ENCODE data around the gene UNC80.

Gene UNC80

DNA sequence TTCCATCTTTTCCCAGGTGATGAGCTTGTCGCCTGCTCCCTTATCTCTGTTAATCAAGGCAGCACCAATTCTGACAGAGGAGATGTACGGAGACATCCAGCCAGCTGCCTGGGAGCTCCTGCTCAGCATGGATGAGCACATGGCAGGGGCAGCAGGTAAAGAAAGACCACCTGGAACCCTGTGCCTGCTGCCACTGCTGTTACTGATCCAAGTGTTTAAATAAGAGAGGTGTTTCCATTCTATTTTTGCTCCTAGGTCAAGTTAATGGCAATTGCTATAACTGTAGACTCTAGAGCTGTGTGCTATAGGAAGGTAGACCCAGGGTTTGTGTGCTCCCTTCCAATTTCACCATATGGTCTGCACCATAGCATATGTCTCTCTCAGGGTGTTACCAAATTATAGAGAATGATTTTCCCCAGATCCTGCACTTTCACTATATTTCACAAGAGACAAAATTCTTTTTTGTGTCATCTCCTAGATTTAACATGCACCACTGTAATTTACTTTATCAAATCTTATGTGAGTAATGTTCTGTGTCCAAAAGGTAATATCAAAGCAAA, 142.2 kb downstream of the UNC80 start:
- DNase-seq: no peak

DNA sequence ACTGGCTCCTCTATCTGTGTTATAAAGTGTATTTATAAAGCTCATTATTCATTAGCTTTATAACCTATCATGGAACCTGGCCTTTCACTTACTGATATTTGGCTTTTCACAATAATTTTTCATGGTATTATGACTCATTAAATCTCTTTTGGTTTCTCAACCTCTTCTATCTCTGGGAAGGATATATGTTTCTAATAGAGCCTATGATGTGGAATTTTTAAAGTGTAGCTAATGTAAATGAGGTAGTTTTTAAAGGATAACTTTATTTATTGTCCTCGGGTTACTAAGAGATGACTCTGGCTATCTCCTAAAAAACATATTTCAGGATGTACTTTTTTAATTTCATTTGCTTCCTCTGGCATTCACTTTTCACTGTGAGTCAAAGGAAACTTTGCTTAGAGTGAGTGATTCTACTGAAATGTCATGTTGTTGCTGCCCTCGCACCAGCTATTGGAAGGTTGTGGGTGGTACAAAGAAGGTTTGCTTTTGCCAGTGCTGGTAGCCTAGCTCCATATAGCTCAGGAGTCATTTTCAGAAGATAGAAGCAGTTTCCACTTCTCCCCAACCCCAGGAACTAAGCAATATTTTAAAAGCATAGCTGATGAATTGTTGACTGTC, 145.6 kb downstream of the UNC80 start:
- no peak for DNase-seq

DNA sequence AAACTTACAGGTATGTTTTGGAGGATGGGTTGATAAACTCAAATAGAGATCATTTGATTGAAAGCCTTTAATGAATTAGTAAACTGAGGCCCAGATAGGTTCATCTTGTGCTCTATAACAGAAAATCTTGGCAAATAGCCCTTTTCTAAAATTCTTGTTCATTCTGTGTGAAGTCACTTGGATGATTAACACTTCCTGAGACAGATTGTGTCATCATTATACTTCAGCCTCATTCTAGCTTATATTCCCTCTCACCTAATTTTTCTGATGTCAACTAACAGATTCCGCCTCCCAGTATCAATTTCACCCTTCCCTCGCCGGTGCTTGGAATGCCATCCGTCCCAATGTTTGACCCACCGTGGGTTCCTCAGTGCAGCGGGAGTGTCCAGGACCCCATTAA, 146.6 kb downstream of the UNC80 start:
- DNase-seq: no peak

DNA sequence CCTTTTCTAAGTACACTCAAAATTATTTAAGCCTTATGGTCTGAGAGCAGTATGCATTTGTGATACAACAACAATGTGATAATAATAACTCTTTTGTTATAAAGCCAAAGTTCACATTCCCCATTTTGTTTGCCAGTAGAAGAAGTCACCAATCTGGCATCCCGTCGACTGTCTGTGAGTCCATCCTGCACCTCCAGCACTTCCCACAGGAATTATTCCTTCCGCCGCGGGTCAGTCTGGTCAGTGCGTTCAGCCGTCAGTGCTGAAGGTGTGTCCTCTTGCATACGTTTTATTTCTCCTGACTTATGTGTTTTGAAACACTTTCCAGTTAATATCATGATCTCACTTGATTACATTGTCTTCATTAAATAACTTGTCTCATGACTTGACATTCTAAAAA, 150.5 kb downstream of the UNC80 start:
- no peak for DNase-seq

DNA sequence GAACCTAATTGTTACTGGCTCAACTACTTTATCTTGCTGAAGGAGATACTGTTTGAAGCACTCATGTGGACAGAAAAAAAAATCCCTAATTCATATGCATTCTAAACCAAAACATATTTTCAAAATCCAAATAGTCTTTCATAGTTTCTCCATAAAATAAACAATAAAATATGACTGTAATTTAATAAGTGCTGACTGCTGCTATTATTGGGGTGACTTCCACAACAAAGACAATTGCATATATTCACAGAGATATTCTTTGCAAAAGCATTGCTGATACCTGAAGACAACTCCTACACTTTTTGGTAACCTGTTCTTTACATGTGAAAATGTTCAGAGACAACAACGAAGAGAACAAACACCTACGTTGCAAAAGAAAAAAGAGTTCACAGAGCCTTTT, 157.7 kb downstream of the UNC80 start:
- DNase-seq: no peak

DNA sequence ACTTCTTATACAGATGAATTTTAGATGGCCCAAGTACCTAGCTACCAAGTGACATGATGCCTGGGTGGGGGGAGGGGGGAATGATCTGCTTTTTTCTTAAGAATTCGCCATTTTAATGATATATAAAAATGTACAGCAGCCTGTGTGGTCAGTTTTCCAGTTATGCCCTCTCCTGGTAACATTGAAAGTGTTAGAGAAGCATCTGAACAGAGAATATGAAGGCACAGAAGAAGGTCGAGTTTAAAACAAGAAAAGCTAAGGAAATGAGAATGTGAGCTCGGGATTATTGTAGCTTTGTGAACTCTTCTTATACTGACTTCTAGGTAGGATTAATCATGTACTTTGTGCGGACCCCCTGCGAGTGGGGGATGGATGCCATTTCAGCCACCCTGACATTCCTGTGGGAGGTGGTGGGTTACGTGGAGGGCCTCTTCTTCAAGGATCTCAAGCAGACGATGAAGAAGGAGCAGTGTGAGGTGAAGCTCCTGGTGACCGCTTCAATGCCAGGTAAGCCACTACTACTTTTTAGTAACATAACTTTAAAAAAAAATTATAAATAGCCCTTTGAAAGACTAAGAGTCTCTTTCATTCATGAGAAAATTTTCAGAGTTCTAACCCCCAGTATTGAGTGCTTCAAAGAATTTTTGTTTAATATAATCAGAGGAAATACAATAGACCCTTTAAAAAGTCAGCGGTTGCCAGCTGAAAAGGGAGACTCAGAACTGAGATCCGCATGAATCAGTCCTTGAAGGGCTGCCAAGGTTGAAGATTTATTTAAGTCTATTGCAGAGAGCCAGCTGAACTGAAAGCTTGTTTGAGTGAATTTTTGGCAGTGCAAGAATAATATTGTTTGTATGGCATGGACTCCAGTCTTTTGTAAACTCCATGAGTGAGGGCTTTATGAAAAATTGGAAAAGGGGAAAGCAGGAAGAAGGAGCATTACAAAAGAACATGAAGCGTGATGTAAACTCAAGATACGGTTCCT, 162.2 kb downstream of the UNC80 start:
- DNase-seq: no peak

DNA sequence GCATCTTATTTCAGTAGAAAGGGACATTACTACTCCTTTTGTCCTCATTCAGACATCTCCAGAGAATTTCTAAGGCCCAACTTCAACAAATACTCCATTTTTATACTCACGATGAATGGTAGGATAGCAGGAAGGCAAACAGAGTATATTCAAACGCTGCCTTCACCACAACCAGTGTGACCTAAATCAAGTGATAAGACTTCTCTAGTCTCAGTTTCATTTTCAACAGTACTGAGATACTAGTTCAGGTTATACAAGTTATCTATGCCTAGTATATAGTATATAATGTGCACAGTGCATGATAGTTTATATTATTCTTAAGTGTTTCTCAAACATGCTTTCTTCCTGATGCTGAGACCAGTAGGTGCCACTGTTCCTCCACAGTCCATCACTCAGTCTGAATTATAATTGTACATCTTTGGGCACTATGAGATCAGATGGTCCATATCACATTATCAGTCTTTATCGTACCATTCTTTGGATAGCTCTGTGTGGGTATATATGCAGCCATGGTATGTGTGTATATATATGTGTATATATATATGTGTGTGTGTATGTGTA, 164.6 kb downstream of the UNC80 start:
- DNase-seq: no peak

DNA sequence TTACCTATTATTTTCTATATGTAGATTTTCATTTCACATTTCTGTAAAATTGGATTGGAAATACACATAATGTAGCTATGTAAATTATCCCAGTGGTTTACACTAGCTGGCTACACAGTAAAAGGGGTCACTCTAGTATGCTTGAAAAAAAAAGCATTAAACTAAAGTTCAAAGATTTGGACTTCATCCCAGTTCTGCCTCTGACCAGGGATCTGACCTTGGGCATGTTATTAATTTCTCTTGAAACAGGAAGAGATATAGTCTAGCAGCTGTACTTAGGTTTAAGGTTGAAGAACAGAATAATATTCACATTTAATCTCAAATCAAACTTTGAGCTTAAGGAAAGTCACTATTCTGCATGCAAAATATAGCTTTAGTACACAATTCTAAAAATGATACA, 166.3 kb downstream of the UNC80 start:
- DNase-seq: no peak

DNA sequence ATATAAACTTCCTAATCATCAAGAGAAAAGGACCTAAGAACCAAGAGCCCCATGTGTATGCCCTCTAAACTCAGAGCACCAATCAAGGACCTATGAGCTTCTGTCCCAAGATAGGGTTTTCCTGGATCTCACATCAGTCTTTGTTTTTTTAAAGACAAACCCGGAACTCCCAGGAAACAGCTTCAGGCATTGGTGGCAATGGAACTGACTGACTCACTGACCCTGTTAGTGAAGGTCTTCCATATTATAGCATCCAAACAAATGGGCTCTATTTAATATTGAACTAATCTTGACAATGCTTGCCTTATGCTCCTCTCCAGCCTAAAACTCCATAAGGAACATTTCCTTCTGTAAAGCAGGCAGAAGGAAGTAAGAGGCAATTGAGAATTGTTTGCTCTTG, 167.3 kb downstream of the UNC80 start:
- no peak for DNase-seq

DNA sequence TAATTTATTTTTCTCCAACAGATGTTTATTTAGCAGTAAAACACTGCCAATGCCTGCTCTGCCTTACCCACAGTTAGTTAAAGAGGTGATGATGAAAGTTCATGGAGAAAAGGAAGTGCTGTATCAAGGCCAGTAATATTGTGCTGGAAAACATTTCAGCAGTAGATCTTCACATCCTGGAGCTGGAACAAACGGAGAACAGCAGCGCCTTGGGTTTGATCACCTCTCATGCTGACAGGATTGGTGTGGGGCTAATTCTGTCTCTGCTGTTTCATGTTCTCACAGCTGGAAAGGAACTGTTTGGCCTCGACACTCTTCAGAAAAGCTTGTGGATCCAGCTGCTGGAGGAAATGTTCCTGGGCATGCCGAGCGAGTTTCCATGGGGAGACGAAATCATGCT, 169.3 kb downstream of the UNC80 start:
- DNase-seq: no peak

DNA sequence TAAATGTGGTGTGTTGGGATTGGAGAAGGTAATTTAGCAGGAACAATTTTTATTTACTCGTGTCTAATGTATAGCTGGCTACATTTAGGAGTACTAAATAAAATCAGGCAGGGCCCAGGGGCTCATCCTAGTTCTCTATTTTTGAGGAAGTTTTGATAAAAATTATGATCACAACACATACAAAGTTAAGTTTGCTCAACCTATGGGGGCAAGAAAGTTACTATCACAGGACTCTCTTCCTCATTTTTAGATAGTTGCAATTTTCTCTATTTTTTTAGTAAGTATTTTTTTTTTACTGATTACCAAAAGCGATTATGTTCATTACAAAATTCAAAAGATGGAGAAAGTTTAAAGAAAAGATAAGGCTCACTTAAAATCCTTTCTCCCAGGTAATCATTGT, 170.8 kb downstream of the UNC80 start:
- DNase-seq: peak; percentile 15

DNA sequence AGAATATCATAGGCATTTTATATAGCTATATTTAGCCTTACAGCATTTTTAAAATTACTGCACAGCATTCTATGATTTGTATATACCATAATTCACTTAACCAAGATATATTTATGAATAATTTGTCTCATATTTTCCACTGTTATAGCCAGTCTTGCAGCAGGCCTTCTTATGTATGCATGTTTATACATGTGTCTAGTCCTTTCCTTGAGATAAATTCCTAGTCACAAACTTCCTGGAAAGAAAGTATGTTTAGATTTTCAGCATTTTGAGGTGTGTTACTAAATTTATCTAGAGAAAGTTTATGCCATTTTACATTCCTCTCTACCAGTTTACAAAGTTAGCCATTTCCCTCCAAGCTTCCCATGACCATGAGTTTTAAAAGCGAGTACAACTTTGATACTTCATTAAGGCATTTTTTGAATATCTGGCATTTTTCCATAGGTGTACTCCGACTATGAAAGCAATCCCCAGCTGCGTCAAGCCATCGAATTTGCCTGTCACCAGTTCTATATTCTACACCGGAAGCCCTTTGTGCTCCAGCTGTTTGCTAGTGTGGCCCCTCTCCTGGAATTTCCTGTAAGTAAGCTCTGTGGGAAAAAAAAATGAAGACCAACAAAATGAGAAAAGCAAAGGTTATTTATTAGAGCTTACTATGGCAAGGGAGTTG, 171.4 kb downstream of the UNC80 start:
- DNase-seq: no peak

DNA sequence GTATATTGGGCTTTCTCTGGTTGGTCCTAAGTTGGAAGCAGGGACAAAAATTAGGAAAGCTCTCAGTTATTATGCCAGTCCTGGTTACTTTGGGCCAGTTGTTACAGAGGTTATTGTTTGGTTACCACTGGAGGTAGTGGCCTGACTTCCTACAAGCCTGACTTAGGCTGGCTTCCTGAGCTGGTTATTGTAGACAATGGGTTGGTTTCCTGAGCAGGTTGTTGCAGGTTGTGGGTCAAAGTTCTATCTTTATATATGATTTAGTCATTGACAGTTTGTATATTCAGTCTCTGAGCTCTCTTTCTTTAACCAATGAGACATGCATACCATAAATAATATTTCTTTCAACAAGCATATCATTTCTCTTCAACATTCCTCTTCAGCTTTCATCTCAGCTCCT, 172.1 kb downstream of the UNC80 start:
- DNase-seq: no peak

DNA sequence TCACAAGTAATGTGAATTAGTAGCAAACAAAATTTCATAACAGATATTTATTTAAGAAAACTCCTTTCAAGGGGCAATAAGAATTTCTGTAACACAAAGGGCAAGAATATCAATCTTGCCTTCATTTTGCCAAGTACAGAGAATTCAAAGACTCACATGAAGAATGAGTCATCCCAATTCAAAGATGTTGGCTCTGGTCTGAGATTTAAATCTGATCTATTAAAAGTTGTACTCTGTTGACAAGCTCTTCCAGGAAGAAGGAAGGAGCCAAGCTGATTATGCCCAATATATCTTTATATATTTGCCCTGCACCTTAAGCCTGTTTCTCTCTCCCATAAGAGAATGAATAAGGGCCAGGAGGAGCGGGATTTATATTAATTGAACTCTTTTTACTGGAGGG, 174.9 kb downstream of the UNC80 start:
- no peak for DNase-seq

DNA sequence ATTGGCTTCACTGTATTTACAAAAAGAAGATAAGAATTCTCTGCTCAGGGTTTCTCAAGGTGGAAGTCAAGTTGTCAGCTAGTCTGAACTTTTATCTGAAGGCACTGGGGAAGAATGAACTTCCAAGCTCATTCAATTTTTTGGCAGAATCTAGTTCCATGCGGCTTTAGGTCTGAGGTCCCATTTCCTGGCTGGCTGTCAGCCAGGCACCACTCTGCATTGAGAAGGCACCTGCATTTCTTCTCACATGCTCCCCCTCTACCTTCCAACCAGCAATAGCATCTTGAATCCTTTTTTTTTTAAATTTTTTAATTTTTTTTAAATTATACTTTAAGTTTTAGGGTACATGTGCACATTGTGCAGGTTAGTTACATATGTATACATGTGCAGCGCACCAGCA, 184.6 kb downstream of the UNC80 start:
- no peak for DNase-seq

DNA sequence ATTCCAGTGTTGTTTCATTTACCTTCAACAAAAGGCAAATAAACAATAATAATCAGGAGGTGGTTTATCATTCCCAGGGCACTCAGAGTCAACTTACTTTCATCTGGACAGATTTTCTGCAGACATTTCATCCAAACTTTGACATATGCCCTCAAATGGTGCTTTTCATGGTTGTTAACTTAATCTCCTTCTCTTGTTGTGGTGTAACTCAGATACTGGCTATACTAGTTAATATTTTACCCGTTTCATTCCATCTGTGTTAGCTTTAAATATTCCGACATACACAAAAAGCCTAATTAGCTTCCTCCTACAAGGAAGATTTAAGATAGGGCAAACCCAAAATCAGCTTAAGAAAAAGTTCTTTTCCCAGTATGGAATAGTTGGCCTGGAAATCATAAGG, 186.4 kb downstream of the UNC80 start:
- DNase-seq: no peak

DNA sequence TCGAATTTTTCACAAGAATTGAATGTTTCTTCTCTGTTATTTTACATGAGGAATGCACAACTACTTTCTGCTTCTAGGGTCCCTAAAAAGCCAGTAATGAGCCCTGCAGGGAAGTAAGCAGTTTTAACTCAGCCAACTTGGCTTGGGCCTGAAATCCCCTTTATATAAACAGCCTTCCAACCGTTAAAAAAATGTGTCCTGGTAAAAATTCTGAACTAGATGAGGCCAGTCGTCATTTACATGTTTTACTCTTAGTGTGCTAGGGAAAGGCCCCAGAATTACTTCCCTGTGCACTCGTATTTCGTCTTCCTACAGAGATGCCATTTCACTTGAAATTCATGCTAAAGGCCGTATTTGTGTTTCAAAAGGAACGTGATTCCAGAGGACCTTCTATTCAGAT, 188.4 kb downstream of the UNC80 start:
- DNase-seq: no peak

DNA sequence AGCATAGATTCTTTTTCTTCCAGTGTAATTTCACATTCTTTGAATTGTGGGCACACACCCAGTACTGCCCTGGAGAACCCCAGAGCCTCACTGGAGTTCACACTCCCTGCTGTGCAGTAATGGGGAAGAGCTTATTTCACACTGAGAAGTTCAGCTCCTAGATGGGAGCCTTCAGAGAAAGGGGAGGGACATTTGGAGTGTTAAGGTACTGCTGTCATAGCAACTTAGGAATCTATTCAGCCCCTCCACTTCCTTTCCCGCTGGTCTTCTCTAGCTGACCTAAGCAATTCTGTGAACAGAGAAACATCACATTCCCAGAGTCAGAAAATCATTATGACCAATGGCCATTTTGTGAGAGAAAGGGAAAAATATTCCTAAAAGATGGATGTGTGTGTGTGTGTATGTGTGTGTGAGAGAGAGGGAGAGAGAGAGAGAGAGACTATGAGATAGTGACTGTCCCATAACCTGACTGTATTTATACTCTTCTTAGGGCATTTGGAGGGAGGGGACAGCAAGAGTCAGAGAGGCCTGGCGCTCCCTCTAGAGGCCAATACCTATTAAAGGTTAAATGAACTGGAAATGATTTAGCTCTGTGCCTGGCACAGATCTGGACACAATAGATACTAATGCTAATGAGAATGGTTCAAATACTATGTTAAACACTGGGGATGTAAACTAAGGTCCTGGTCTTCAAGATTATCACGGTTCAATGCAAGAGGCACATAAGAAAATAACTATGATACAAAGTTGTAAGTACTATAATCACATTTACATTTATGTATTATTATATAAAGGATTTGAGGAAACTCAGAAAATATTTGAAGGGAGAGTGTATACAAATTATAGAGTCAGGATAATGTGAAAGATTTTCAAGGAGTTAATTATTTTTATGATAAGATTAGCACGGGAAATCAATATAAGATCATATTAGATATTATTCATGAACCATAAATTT, 189.3 kb downstream of the UNC80 start:
- DNase-seq: peak; percentile 89

DNA sequence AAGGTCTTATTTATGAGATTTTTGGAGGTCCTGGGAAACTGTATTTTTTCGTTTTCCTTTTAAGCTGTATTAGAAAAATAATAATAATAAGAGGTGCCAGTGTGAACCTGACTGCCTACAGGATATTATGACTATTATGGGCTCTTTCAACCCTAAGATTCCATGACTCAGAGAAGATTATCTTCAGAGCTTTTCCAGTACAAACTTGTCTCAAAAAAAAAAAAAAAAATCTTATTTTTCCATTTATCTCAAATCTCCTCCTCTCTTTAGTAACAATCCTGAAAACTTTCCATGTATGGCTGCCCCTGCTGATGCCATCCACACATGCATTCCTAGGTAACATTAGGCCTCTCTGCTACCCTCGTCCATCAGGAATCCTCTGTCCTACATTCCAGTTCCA, 194.1 kb downstream of the UNC80 start:
- no peak for DNase-seq

DNA sequence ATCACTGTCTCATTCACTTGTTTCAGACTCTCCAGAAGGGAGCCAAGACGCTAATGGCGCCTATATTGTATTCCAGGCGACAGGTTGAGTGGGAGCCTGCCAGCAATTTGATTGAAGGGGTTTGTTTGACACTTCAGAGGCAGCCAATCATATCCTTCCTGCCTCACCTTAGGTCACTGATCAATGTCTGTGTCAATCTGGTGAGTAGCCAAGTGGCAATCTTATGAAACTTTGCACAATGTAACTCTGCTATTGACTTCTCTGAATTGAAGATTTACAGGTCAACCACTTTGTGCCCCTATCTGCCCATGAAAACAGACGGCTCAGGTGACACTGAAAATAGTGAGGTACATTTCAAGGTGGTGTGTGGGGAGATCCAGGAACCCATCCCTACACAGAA, 198.1 kb downstream of the UNC80 start:
- DNase-seq: no peak

DNA sequence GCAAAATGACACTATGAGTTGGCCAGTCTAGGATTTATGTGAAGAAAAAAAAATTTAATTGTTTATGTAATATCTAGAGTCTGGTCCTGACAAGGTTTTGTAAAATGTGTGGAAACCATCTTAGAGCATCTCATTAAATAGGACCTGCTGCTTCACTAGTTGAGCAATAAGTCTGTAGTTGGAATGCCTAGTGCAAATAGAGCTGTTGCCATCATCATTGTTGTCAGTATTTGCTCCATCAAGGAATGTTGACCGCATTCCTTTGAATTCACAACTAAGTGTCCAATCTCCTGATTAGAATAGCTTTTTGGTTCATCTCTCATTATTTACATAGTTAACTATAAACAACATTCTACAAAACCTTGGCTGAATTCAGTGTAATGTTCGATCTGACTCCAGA, 198.6 kb downstream of the UNC80 start:
- no peak for DNase-seq

DNA sequence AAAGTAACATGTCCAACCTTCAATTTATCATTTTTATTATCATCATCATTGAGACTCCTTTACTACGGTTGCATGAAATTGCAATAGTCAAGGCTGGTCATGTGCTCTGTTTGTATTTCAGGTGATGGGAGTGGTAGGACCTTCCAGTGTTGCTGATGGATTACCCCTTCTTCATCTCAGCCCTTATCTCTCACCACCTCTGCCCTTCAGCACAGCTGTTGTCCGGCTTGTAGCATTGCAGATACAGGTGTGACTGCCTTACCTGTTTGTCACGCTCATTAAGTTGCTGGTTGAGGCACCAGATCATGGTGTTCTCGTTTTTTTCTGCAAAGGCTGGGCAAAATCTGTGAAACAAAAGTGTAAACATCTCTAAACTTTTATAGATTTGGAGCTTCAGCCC, 199.1 kb downstream of the UNC80 start:
- DNase-seq: no peak
